ENCODE results near the gene RTN4. TPM values are rescaled to one million over a fixed set of nuclear protein-coding genes. Genes with fewer than 3 reads are reported as not detected.

Gene RTN4
- total and polyA plus RNA-seq, 4 donors: 168 to 311 (median 230) TPM

GRCh38 chr2:54946220-54946805, 103.9 kb downstream of the RTN4 start:
- ATAC-seq (ENCODE audit: insufficient read depth, low FRiP score): no peak
- no peak overlapping the region for H3K4me3 ChIP-seq
- 86 to 91% methylated on average over 9 of the region's 9 CpGs for WGBS, 2 donors
- peaks cover 0 to 12% (median 11%) of the 10 kb centered on the region in 5 donors for H3K4me1 ChIP-seq (ENCODE audit: control insufficient read depth in 5 of 5, insufficient read depth in 5 of 5, low read length in 5 of 5)
- H3K27ac ChIP-seq (ENCODE audit: low read depth in 1 of 2, low read length in 1 of 2): peak overlapping the region in 1 of 2 donors; percentile 26
- DNase-seq: peak in 2 of 3 donors; percentile 17 to 28
- no peaks in the 10 kb centered on the region for H3K9me3 ChIP-seq (ENCODE audit: control insufficient read depth in 4 of 4, insufficient read depth in 3 of 4, low read length in 3 of 4)
- H3K9ac ChIP-seq (ENCODE audit: insufficient read depth in 1 of 2, low read length in 2 of 2): no peak overlapping the region
- TF ChIP-seq CTCF (IDR thresholded peaks at IDR 0.05; ENCODE audit: control extremely low read depth, extremely low read depth): no peak
- H3K36me3 ChIP-seq (ENCODE audit: control insufficient read depth in 4 of 4, insufficient read depth in 4 of 4, low read length in 4 of 4): no peaks in the 10 kb centered on the region
- no peaks in the 10 kb centered on the region for H3K27me3 ChIP-seq (ENCODE audit: control insufficient read depth in 3 of 3, insufficient read depth in 3 of 3, low read length in 2 of 3)

GRCh38 chr2:54945391-54946219, 104.6 kb downstream of the RTN4 start:
- H3K27ac ChIP-seq (ENCODE audit: low read depth in 1 of 2, low read length in 1 of 2): peak overlapping the region in 1 of 2 donors; percentile 58
- DNase-seq (peak; percentile 22 to 83 (median 55)), ATAC-seq (ENCODE audit: insufficient read depth, low FRiP score) (peak; percentile 44)

GRCh38 chr2:54944724-54945326, 105.4 kb downstream of the RTN4 start:
- Histone ChIP-seq H3K4me1 (ENCODE audit: control insufficient read depth in 5 of 5, insufficient read depth in 5 of 5, low read length in 5 of 5) (peaks cover 0 to 12% (median 11%) of the 10 kb centered on the region in 5 donors), H3K27ac (ENCODE audit: low read depth in 1 of 2, low read length in 1 of 2) (no peak overlapping the region), H3K9me3 (ENCODE audit: control insufficient read depth in 4 of 4, insufficient read depth in 3 of 4, low read length in 3 of 4) (no peaks in the 10 kb centered on the region), H3K9ac (ENCODE audit: insufficient read depth in 1 of 2, low read length in 2 of 2) (no peak overlapping the region), H3K36me3 (ENCODE audit: control insufficient read depth in 4 of 4, insufficient read depth in 4 of 4, low read length in 4 of 4) (no peaks in the 10 kb centered on the region), H3K4me3 (no peak overlapping the region), H3K27me3 (ENCODE audit: control insufficient read depth in 3 of 3, insufficient read depth in 3 of 3, low read length in 2 of 3) (no peaks in the 10 kb centered on the region)
- DNase-seq: no peak
- ATAC-seq (ENCODE audit: insufficient read depth, low FRiP score): no peak
- WGBS, 2 donors: 95% methylated on average over 1 of the region's 1 CpG
- TF ChIP-seq CTCF (IDR thresholded peaks at IDR 0.05; ENCODE audit: control extremely low read depth, extremely low read depth): no peak

More at GRCh38 chr2:54945391-54946219, 104.6 kb downstream of the RTN4 start:
- H3K4me3 ChIP-seq: no peak overlapping the region
- no peaks in the 10 kb centered on the region for H3K9me3 ChIP-seq (ENCODE audit: control insufficient read depth in 4 of 4, insufficient read depth in 3 of 4, low read length in 3 of 4)
- peaks cover 0 to 12% (median 11%) of the 10 kb centered on the region in 5 donors for H3K4me1 ChIP-seq (ENCODE audit: control insufficient read depth in 5 of 5, insufficient read depth in 5 of 5, low read length in 5 of 5)
- no peaks in the 10 kb centered on the region for H3K27me3 ChIP-seq (ENCODE audit: control insufficient read depth in 3 of 3, insufficient read depth in 3 of 3, low read length in 2 of 3)
- TF ChIP-seq CTCF (IDR thresholded peaks at IDR 0.05; ENCODE audit: control extremely low read depth, extremely low read depth): no peak
- 53 to 61% methylated on average over 8 of the region's 8 CpGs for WGBS, 2 donors
- no peak overlapping the region for H3K9ac ChIP-seq (ENCODE audit: insufficient read depth in 1 of 2, low read length in 2 of 2)
- no peaks in the 10 kb centered on the region for H3K36me3 ChIP-seq (ENCODE audit: control insufficient read depth in 4 of 4, insufficient read depth in 4 of 4, low read length in 4 of 4)

All from lung (tissue), 12 donors.